H7 (cell line): ENCODE data around the gene PSG1. TPM values are rescaled to one million over a fixed set of nuclear protein-coding genes. Genes with fewer than 3 reads are reported as not detected.
"Not testable (repeated sequence)": the region's sequence is repeated elsewhere in the genome, so short reads cannot be mapped to it uniquely, and the experiment has no call there.

Experiments used
- DNase-seq: peaks from one replicate; pipeline ENCODE4 v3.0.0; 2012
- H3K27me3 ChIP-seq: 2 replicates; pipeline ENCODE4 v1.6.0; 2011; ENCODE audit warnings: mild to moderate bottlenecking, low read length; ENCODE audit not compliant: control insufficient read depth, insufficient read depth
- H3K36me3 ChIP-seq: replicated peaks from 2 replicates; pipeline ENCODE4 v1.5.1; 2011; ENCODE audit warnings: low read length; ENCODE audit not compliant: control insufficient read depth, insufficient read depth
- H3K4me3 ChIP-seq: 2 replicates; pipeline ENCODE4 v1.5.1; 2011; ENCODE audit warnings: low read depth, mild to moderate bottlenecking, control low read depth, low read length, moderate library complexity; ENCODE audit not compliant: insufficient read depth
- total RNA-seq: library from RNA; depleted of rRNA; stranded (reverse); fragments of >200 nt; shearing (Covaris generic); gene quantifications from 2 replicates; pipeline ENCODE4 v1.2.3, GENCODE V29; 2014; rRNA removed

Gene PSG1
- total RNA-seq = not detected in 2 replicates

DNA sequence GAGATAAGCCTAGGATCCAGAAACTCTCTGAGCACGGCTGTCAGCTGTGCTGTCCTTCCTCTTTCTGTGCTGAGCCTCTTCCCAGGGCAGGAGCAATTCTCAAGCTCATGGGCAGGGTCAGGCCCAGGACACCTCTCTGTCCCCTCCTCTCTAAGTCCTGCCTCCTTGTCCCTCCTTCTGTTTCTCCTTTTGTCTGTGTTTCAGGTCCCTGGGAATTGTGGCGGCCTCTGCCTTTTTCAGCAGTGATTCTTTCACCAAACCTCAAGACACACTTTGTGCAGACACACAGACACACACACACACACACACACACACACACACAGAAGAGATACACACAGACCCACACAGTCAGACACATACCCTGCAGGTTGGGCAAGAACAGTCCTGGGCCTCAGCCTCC lies at the start of gene PSG1:
PSG1 (minus strand) TSS at position 101 of the 400 bp plus-strand sequence. CDS start 132 bp downstream, outside the sequence.
- Histone ChIP-seq H3K27me3 (no peaks in the 10 kb centered on the region), H3K36me3 (no peaks in the 10 kb centered on the region), H3K4me3 (no peak within 1 kb of the TSS)
- DNase-seq = no peak

DNA sequence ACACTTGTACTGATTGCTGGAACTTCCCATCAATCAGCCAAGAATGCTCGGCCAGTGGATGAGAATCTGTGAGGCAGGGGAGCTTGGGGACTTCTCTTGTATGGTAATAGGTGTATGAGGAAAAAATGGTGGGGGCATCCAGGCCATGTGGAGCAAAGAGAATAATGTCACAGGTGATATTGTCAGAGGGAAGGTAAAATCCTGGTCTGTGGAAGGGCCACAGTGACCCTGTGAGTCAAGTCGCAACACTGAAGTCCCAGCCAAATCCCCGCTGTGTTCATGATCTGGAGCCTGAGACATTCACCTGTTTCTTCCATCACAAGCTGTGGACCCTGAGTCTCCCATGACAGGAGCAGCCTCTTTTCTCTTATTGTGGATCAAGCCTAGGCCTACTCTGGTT lies 49.4 kb upstream of the PSG1 start:
- DNase-seq = no peak
- H3K27me3 ChIP-seq = no peaks in the 10 kb centered on the region
- no peaks in the 10 kb centered on the region for H3K36me3 ChIP-seq
- no peak overlapping the region for H3K4me3 ChIP-seq

DNA sequence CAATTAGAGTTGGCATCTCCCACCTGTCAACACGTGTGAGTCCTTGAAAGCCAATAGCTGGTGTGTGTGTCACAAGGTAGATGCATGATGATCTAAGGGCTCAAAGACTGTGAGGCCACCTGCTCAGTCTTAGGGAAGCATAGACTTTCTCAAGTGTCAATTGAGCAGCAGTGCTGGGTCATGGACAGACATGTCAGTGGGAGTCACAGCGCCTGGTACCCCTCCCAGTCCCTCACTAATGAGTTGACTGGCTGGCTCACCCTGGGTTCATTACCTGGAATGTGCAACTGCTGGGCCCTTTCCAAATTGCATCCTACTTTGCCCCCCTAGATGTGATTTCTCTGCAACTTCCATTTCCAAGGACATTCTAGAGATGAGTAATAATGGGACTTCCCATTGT lies 47.3 kb upstream of the PSG1 start:
- no peaks in the 10 kb centered on the region for H3K27me3 ChIP-seq
- H3K4me3 ChIP-seq = no peak overlapping the region
- H3K36me3 ChIP-seq = no peaks in the 10 kb centered on the region
- DNase-seq = no peak

DNA sequence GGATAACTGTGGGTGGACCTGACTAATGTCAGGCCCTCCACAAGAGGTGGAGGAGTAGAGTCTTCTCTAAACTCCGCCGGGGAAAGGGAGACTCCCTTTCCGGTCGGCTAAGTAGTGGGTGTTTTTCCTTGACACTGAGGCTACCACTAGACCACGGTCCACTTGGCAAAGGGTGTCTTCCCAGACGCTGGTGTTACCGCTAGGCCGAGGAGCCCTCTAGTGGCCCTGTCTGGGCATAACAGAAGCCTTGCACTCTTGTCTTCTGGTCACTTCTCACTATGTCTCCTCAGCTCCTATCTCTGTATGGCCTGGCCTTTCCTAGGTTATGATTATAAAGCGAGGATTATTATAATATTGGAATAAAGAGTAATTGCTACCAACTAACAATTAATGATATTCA lies 43.6 kb upstream of the PSG1 start:
- H3K4me3 ChIP-seq, H3K27me3 ChIP-seq, H3K36me3 ChIP-seq, DNase-seq: not testable (repeated sequence)

DNA sequence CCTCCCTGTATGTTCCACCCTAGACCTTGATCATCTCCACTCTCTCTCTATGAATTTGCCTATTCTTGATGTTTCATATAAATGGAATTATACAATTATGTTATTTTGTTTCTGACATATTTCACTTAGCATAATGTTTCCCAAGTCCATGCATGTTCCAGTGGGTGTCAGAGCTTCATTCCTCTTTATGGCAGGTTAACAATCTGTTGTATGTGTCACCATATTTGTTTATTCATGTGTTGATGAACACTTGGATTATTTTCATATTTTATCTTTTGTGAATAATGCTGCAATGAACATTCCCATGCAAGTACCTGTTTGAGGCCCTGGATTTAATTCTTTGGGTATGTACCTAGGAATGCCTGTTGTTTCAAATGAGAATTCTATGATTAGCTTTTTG lies 41.5 kb upstream of the PSG1 start:
- DNase-seq, H3K27me3 ChIP-seq, H3K4me3 ChIP-seq, H3K36me3 ChIP-seq: not testable (repeated sequence)

DNA sequence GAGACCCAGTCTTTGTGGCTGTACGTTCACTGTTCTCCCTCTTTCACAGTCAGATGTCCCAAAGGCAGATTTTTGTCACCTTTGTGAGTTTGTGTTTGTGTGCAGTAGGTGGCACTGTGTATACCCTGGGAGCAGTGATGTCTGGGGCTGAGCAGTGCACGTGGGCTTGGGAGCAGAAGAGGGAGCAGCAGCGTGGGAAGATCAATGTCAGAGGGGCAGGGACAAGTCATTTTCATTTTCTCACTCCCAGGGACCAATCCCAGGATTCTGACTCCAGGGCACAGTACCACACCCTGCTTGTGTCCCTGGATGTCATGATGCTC lies 40.2 kb upstream of the PSG1 start:
- H3K4me3 ChIP-seq = no peak overlapping the region
- DNase-seq = no peak
- H3K36me3 ChIP-seq = no peaks in the 10 kb centered on the region
- H3K27me3 ChIP-seq = no peaks in the 10 kb centered on the region

DNA sequence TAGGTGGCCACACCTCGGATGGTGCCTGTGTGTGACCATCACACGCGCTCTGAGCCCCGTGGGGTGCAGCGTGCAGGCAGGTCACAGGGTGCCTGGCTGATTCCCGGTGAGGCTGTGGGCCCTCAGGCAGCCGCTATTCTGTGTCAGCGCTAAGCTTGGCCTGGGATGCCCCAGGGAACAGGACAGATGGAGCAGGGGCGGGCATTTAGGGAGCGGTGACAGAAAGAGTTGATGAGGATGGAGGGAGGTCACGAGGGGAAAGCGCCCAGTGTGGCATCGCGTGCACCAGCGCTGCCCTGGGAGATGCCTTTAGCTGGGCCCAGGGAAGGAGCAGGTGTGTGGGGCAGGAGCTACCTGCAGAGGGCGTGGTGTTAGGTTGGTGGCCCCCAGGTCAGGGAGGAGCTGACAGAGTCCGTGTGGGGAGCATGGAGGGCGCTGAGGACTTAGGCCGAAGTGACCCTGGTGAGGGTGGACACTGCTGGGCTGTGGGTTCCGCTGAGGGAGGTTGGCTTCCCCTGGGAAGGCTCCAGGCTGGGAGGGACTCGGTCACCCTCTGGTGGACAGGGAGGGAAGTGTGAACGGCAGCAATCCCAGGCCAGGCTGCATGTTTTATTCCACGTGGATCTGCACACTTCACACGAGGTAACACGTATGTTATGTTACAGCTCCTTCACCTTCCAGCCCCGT lies 39.7 kb upstream of the PSG1 start:
- not testable (repeated sequence) for H3K4me3 ChIP-seq, DNase-seq, H3K27me3 ChIP-seq, H3K36me3 ChIP-seq

DNA sequence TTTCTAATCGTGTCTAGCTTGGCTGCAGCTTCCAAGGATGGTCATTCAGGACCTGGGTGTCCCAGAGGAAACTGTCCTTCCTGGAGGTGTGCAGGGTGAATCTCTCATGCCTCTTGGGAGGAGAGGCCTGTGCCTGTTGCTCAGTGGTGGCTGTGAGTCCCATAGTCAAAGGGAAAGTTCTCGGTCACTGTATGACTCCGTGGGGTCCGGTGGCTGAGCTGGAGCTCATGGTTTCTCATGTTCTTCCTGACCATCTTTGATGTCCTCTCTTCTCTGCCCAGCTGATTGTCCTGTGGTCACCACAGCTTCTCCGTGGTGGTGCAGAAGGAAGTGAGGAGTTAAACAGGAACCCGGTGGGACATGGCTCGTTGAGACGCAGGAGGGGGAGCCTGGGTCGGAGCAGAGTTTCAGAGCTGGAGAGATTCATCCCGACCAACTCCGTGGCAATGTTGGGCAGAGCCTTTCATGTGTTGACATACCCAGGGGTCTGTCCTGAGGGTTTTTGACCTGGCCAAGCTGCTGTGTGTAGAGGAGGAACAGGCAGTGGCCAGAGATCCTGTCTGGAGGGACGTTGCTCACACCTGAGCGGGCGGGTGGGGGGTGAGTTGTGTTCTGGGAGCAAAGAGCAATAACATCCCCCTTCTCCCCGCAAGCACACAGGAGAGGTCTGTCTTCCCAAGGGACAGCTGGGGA lies 39.0 kb upstream of the PSG1 start:
- not testable (repeated sequence) for DNase-seq, H3K27me3 ChIP-seq, H3K4me3 ChIP-seq, H3K36me3 ChIP-seq

DNA sequence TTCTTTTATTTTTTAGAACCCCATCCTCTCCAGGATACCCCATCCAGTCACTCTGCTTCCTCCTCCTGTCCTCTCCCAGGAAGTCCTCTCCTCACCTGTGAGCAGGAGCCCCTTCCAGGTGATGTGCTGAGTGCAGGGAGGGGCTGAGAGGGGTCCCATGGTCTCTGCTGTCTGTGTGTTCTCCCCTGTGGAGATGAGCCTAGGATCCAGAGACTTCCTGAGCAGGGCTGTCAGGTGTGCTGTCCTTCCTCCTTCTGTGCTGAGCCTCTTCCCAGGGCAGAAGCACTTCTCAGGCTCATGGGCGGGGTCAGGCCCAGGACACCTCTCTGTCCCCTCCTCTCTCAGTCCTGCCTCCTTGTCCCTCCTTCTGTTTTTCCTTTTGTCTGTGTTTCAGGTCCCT lies 38.1 kb upstream of the PSG1 start, which contains the start of gene PSG6:
PSG6 (minus strand) TSS at position 261 of the 400 bp plus-strand sequence; CDS start at position 159, 102 bp downstream.
- not testable (repeated sequence) for H3K36me3 ChIP-seq, H3K4me3 ChIP-seq, H3K27me3 ChIP-seq, DNase-seq

DNA sequence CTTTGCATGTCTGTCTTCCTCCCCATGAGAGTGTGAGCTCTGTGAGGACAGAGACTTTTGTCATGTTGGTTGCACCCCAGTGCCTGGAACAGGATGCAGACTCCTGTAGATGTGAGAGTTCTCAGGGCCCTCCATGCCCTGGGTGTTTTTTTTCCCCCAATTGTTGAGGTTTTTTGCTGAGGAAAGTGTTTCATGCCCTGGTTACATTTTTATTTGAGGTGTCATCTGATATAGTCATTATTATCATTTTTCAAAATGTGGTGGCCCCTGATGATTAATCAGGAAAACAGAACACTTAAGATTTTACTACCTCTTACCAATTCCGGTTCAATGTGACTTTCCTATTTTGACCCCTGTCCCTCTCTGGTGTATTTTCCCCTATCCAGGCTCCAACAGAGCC lies 37.4 kb upstream of the PSG1 start:
- not testable (repeated sequence) for DNase-seq, H3K4me3 ChIP-seq, H3K27me3 ChIP-seq, H3K36me3 ChIP-seq

DNA sequence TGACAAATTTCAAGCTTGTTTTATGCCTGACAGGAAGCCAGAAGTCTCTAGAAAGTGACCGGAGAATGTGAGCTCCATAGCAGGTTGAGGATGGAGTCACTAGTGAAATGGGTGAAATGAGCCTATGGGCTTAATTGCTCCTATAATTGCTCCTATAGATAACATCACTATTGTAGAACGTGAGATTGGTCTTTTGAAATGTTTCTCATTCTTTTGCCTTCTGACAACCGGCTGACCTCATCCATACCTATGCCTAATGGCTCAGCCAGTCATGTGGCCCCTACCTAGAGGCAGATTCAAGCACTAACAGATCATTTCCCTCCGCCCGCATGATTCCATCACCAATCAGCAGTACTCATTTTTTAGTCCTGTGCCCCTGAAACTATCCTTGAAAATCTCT lies 34.0 kb upstream of the PSG1 start:
- DNase-seq, H3K36me3 ChIP-seq, H3K4me3 ChIP-seq, H3K27me3 ChIP-seq: not testable (repeated sequence)

DNA sequence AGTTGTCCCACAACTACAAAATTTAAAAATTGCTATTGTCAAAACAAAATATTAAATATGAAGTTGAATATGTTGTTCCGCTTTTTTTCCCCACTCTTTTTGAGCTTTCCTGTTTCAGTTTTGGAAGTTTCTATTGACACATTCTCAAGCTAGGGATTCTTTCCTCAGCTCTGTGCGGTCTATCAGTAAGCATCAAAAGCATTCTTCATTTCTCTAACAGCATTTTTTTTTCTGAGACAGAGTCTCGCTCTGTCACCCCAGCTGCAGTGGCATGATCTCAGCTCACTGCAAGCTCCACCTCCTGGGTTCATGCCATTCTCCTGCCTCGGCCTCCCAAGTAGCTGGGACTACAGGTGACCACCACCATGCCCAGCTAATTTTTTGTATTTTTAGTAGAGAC lies 33.4 kb upstream of the PSG1 start:
- H3K36me3 ChIP-seq, H3K4me3 ChIP-seq, DNase-seq, H3K27me3 ChIP-seq: not testable (repeated sequence)

DNA sequence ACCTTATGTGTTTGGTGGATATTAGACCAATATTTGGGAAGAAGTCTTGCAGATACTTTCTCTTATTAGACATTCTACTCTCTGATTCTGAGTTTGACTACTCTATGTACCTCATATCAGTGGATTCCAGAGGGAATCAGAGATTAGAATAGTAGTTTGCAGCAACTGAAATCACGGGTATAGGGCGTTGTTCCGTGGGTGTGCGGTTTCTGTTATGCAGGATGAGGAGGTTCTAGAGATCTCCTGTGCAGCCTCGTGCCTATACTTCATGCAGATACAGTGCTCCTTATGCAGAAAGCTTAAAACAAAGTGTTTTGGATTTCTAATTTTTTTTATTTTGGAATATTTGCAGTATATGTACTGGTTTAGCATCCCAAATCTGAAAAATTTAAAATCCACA lies 32.2 kb upstream of the PSG1 start:
- not testable (repeated sequence) for H3K27me3 ChIP-seq, H3K36me3 ChIP-seq, DNase-seq, H3K4me3 ChIP-seq

DNA sequence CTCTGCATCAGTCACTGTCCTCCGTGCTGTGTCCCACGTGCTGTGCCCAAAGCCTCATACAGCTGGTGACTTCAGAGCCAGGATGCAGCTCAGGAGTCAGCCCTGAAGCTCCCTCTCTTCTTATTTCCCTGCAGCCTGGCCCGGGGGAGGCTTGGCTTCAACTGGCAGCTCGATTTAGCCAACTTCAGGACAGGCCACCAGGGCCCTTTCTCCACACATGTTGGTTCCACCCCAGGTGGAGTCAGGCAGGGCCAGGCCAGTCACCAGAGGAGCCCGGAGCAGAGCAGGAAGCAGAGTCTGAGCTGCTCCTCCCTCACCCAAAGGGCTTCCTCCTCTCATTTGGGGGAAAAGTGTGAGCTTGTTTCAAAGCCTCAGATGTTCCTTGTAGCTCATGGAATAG lies 26.6 kb upstream of the PSG1 start:
- not testable (repeated sequence) for H3K4me3 ChIP-seq, H3K27me3 ChIP-seq, DNase-seq, H3K36me3 ChIP-seq

DNA sequence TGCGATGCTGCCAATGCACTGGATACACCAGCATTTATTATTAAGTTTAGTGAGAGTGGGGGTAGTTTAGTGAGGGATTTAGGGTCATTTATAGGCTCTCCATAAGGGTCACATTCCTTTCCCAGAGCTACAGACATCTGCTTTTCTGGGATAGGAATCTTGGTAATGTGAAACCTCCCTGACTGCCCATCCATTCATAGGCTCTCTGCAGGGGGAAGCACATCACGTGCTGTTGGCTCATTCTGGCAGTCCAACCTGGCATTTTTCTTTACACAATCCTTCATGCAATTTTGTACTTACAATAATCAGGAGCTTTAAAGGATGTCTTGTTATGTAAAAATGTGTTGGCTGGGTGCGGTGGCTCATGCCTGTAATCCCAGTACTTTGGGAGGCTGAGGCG lies 21.0 kb upstream of the PSG1 start:
- H3K4me3 ChIP-seq, H3K36me3 ChIP-seq, H3K27me3 ChIP-seq, DNase-seq: not testable (repeated sequence)
